ENCODE measurements around the gene LAMA3. TPM values are rescaled to one million over a fixed set of nuclear protein-coding genes. Genes with fewer than 3 reads are reported as not detected.
A peak's percentile ranks its signal among the peaks of the same experiment; 100 is the strongest.

Gene LAMA3
- total RNA-seq, 4 donors from 2014 or later: 14.9 to 81.4 (median 69.3) TPM

DNA sequence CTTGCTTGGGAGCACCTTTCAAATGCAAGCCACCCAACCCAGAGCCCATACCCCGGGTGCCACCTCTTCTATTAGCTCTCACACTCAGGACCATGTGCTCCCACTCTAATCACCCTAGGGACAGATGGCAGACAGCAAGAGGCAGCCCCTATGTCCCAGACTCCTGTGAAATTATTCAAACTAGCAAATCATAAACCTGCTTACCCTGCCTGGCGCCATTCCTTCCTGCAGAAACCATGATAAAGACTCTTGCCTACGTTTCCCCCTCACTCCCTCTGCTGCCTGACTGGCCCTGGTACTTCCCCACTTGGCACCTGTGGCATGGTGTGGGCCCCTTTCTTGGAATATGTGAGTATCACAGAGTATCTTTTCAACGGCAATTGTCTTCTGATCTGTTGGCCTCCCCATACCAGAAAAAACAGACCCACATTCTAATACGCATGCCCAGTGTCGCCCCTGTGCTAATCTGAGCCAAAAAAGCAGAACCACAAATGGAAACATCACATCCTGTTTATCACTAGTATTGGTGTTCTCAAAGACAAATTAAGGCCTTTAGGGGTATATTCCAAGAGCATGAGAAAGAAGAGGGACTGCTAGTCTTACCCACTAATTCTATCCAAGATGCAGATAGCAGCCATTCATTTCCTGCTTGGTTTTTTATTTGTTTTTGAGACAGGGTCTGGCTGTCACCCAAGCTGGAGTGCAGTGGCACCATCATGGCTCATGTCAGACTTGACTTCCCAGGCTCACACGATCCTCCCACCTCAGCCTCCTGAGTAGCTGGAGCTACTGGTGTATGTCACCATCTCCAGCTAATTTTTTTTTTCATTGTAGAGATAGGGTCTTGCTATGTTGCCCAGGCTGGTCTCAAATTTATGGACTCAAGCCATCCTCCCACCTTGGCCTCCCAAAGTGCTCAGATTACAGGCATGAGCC, 281.2 kb downstream of the LAMA3 start:
- no peak overlapping the region for H3K4me3 ChIP-seq
- DNase-seq: peak in 2 of 3 donors; percentile 80 to 82
- no peaks in the 10 kb centered on the region for H3K9me3 ChIP-seq
- TF ChIP-seq, protein P1, sequence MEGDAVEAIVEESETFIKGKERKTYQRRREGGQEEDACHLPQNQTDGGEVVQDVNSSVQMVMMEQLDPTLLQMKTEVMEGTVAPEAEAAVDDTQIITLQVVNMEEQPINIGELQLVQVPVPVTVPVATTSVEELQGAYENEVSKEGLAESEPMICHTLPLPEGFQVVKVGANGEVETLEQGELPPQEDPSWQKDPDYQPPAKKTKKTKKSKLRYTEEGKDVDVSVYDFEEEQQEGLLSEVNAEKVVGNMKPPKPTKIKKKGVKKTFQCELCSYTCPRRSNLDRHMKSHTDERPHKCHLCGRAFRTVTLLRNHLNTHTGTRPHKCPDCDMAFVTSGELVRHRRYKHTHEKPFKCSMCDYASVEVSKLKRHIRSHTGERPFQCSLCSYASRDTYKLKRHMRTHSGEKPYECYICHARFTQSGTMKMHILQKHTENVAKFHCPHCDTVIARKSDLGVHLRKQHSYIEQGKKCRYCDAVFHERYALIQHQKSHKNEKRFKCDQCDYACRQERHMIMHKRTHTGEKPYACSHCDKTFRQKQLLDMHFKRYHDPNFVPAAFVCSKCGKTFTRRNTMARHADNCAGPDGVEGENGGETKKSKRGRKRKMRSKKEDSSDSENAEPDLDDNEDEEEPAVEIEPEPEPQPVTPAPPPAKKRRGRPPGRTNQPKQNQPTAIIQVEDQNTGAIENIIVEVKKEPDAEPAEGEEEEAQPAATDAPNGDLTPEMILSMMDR (IDR thresholded peaks at IDR 0.05): no peak
- TF ChIP-seq POLR2A (IDR thresholded peaks at IDR 0.05): no peak
- peaks cover 0 to 14% (median 9%) of the 10 kb centered on the region in 4 donors for H3K4me1 ChIP-seq
- H3K36me3 ChIP-seq: no peaks in the 10 kb centered on the region
- peak overlapping the region; percentile 36 to 77 (median 59) for H3K27ac ChIP-seq
- no peaks in the 10 kb centered on the region for H3K27me3 ChIP-seq

DNA sequence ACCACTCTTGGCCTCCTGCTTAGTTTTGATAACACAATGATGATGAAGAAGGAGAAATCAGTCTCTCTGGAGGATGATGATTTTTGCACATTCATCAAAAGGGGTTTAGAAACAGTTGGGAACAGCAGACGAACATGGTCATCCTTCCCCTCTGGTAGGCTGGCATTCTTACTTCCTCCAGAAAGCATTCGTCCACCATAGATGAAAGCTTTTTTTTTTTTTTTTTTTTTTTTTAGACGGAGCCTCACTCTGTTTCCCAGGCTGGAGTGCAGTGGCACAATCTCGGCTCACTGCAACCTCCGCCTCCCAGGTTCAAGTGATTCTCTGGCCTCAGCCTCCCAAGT, 281.8 kb downstream of the LAMA3 start:
- no peak for TF ChIP-seq POLR2A (IDR thresholded peaks at IDR 0.05)
- TF ChIP-seq, protein P1 (IDR thresholded peaks at IDR 0.05): no peak
- Histone ChIP-seq H3K27ac (peak overlapping the region; percentile 36 to 77 (median 59)), H3K4me1 (peaks cover 0 to 14% (median 9%) of the 10 kb centered on the region in 4 donors), H3K4me3 (no peak overlapping the region), H3K9me3 (no peaks in the 10 kb centered on the region), H3K27me3 (no peaks in the 10 kb centered on the region), H3K36me3 (no peaks in the 10 kb centered on the region)
- no peak for DNase-seq

DNA sequence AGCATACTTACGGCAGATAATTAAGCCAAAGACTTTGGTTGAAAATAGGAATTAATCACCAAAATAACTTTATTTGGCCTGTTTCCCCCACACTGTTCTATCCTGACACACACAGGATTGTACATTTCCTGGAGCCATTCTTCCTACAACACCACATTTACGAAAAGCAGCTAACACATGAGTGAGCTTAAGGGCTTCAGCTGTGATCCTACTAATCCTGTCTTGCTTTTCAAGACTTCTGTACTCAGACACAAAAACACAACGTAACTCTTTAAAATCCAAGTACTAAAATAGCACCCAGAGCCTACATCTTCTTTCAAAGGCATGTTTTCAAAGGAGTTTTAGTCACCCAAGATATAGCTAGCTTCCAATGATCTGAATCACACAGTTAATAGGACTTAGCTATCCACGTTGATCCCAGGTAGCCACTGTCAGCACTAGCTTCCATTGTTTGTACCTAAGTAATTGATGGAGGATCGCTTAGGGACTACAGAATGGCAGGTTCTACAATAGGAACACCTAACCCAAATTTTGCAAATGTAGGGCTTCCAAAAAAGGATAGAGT, 282.5 kb downstream of the LAMA3 start:
- Histone ChIP-seq H3K4me3 (no peak overlapping the region), H3K36me3 (no peaks in the 10 kb centered on the region), H3K4me1 (peaks cover 0 to 14% (median 9%) of the 10 kb centered on the region in 4 donors), H3K27me3 (no peaks in the 10 kb centered on the region), H3K9me3 (no peaks in the 10 kb centered on the region), H3K27ac (peak overlapping the region; percentile 17 to 77 (median 48))
- DNase-seq: no peak
- TF ChIP-seq, protein P1 (IDR thresholded peaks at IDR 0.05): no peak
- TF ChIP-seq POLR2A (IDR thresholded peaks at IDR 0.05): no peak

DNA sequence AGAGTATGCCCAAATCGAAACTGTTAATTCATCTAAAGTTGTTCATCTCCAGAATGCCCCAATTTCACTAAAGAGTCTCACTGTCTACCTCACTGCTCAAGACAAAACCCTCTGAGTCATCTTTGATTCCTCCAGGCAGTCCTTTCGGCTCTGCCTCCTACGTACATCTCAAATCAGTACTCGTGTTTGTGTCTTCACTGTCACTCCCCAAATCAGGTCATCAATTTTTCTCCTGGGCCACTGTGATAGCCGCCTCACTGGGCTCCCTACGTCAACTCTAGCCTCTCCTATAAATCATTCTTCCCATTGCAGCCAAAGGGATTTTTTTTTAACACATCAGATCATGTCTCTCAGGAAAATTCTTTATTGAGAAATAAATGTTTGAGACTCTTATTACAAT, 283.2 kb downstream of the LAMA3 start:
- Histone ChIP-seq H3K4me3 (no peak overlapping the region), H3K27ac (peak overlapping the region in 3 of 4 donors; percentile 17 to 32 (median 29)), H3K36me3 (no peaks in the 10 kb centered on the region), H3K9me3 (no peaks in the 10 kb centered on the region), H3K4me1 (peaks cover 0 to 14% (median 7%) of the 10 kb centered on the region in 4 donors), H3K27me3 (no peaks in the 10 kb centered on the region)
- DNase-seq: peak in 1 of 3 donors; percentile 43
- TF ChIP-seq, protein P1 (IDR thresholded peaks at IDR 0.05): no peak
- TF ChIP-seq POLR2A (IDR thresholded peaks at IDR 0.05): no peak

DNA sequence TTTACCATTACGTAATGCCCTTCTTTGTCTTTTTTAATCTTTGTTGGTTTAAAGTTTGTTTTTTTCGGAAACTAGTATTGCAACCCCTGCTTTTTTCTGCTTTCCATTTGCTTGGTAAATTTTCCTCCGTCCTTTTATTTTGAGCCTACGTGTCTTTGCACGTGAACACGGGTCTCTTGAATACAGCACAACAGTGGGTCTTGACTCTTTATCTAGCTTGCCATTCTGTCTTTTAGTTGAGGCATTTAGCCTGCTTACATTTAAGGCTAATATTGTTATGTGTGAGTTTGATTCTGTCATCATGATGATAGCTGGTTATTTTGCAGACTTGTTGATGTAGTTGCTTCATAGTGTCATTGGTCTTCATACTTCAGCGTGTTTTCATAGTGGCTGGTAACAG, 287.9 kb downstream of the LAMA3 start:
- TF ChIP-seq, protein P1 (IDR thresholded peaks at IDR 0.05): no peak
- TF ChIP-seq POLR2A (IDR thresholded peaks at IDR 0.05): no peak
- no peak overlapping the region for H3K4me3 ChIP-seq
- H3K4me1 ChIP-seq: peaks cover 0 to 8% (median 3%) of the 10 kb centered on the region in 4 donors
- no peak overlapping the region for H3K27ac ChIP-seq
- H3K36me3 ChIP-seq: no peaks in the 10 kb centered on the region
- H3K9me3 ChIP-seq: no peaks in the 10 kb centered on the region
- DNase-seq: no peak
- H3K27me3 ChIP-seq: no peaks in the 10 kb centered on the region

Data from Peyer's patch (tissue), 4 donors.